Loucy (cell line): ENCODE measurements around the gene MAST4.

Experiments used
- H2AFZ ChIP-seq: fragments of 200-600 bp; sonication (generic); 2 replicates; pipeline ENCODE4 v1.6.0; 2016; ENCODE audit warnings: antibody characterized with exemption, mild to moderate bottlenecking, low read length, moderate library complexity
- H3F3A ChIP-seq: fragments of 200-600 bp; 2 replicates; pipeline ENCODE4 v1.6.0; 2016; ENCODE audit warnings: antibody characterized with exemption, low read depth, mild to moderate bottlenecking
- H3K27me3 ChIP-seq: fragments of 200-600 bp; sonication (generic); 2 replicates; pipeline ENCODE4 v1.6.1; 2014; ENCODE audit warnings: low read length, mild to moderate bottlenecking; ENCODE audit not compliant: insufficient read depth, poor library complexity, severe bottlenecking
- H3K36me3 ChIP-seq: fragments of 200-600 bp; sonication (generic); 2 replicates; pipeline ENCODE4 v1.6.1; 2016; ENCODE audit warnings: low read length; ENCODE audit not compliant: insufficient read depth
- H3K4me1 ChIP-seq: fragments of 200-600 bp; sonication (generic); 2 replicates; pipeline ENCODE4 v1.5.1; 2014; ENCODE audit warnings: low read length, mild to moderate bottlenecking; ENCODE audit not compliant: insufficient read depth, poor library complexity, severe bottlenecking
- H3K4me2 ChIP-seq: fragments of 200-600 bp; sonication (generic); 2 replicates; pipeline ENCODE4 v1.6.0; 2014; ENCODE audit warnings: antibody characterized with exemption, low read length, low read depth, mild to moderate bottlenecking; ENCODE audit not compliant: poor library complexity, severe bottlenecking
- H3K4me3 ChIP-seq: fragments of 200-600 bp; sonication (generic); 2 replicates; pipeline ENCODE4 v1.5.1; 2014; ENCODE audit warnings: low read length, mild to moderate bottlenecking, mixed read lengths; ENCODE audit not compliant: poor library complexity, severe bottlenecking
- H3K79me2 ChIP-seq: fragments of 200-600 bp; sonication (generic); 2 replicates; pipeline ENCODE4 v1.6.1; 2014; ENCODE audit warnings: low read length; ENCODE audit not compliant: insufficient read depth
- H3K9ac ChIP-seq: fragments of 200-600 bp; sonication (generic); 2 replicates; pipeline ENCODE4 v1.6.0; 2014; ENCODE audit warnings: mild to moderate bottlenecking, low read depth, low read length, moderate library complexity; ENCODE audit not compliant: poor library complexity, severe bottlenecking
- H3K9me2 ChIP-seq: fragments of 200-600 bp; sonication (generic); replicated peaks from 2 replicates; pipeline ENCODE4 v1.6.1; 2016; ENCODE audit warnings: low read depth, low read length, mixed read lengths
- H3K9me3 ChIP-seq: fragments of 200-600 bp; sonication (generic); 2 replicates; pipeline ENCODE4 v1.6.1; 2014; ENCODE audit warnings: mild to moderate bottlenecking, antibody characterized with exemption, low read length, low read depth; ENCODE audit not compliant: insufficient read depth
- H4K20me1 ChIP-seq: fragments of 200-600 bp; sonication (generic); 2 replicates; pipeline ENCODE4 v1.6.0; 2014; ENCODE audit warnings: antibody characterized with exemption, low read length, mild to moderate bottlenecking; ENCODE audit not compliant: insufficient read depth, poor library complexity, severe bottlenecking
- EZH2phosphoT487 ChIP-seq: fragments of 200-600 bp; IDR thresholded peaks from 2 replicates; pipeline ENCODE4 v1.6.1; 2018; ENCODE audit warnings: antibody characterized with exemption, mild to moderate bottlenecking, moderate library complexity, borderline replicate concordance
- TF ChIP-seq, protein P1 (sequence below): fragments of 200-600 bp; sonication (generic); conservative IDR thresholded peaks from 2 replicates; pipeline ENCODE4 v1.5.1; 2014; ENCODE audit warnings: mild to moderate bottlenecking, antibody characterized with exemption, low read length

MAST4 gene

DNA sequence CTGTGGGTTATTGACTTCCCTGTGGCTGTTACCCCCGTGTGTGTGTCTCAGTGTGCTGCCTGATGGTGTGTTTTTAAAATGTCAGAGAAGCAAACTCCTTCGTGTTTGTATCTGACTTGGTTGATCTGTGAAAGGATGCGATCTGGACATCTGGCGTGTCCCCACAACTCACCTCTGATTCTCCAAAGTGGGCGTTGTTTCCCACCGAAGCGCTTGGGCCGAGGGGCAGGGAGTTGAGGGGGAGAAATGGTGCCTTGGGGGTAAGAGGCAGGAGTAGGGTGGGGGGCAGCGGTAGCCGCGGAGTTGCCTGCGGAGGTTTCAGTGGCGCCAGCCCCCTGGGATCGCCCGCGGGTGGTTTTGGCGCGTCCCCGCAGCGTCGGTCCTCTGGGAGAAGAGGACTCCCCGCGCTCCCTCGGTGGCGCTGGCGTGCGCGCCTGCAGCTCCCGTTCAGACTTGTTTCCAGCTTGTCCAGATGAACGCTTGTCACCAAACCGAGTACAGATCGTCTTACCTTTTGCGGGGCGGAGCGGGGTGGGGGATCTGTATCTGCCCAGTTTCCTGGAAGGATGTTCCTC lies 1.1 kb downstream of the MAST4 start:
- H3K27me3 ChIP-seq = peaks cover 52% of the 10 kb centered on the region
- no peaks in the 10 kb centered on the region for H3K9me2 ChIP-seq
- peak overlapping the region; percentile 60 for H2AFZ ChIP-seq
- no peak overlapping the region for H3K9ac ChIP-seq
- H3K9me3 ChIP-seq = no peaks in the 10 kb centered on the region
- H3K4me1 ChIP-seq = no peaks in the 10 kb centered on the region
- H3K79me2 ChIP-seq = no peaks in the 10 kb centered on the region
- H3K4me3 ChIP-seq = peak overlapping the region; percentile 61
- H4K20me1 ChIP-seq = no peaks in the 10 kb centered on the region
- H3K36me3 ChIP-seq = no peaks in the 10 kb centered on the region
- no peaks in the 10 kb centered on the region for H3F3A ChIP-seq
- peak overlapping the region; percentile 66 for H3K4me2 ChIP-seq
- TF ChIP-seq EZH2phosphoT487 = no peak
- TF ChIP-seq, protein P1, sequence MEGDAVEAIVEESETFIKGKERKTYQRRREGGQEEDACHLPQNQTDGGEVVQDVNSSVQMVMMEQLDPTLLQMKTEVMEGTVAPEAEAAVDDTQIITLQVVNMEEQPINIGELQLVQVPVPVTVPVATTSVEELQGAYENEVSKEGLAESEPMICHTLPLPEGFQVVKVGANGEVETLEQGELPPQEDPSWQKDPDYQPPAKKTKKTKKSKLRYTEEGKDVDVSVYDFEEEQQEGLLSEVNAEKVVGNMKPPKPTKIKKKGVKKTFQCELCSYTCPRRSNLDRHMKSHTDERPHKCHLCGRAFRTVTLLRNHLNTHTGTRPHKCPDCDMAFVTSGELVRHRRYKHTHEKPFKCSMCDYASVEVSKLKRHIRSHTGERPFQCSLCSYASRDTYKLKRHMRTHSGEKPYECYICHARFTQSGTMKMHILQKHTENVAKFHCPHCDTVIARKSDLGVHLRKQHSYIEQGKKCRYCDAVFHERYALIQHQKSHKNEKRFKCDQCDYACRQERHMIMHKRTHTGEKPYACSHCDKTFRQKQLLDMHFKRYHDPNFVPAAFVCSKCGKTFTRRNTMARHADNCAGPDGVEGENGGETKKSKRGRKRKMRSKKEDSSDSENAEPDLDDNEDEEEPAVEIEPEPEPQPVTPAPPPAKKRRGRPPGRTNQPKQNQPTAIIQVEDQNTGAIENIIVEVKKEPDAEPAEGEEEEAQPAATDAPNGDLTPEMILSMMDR = no peak

GRCh38 chr5:66602621-66603020 lies 6.4 kb downstream of the MAST4 start:
- Histone ChIP-seq H3K4me3 (no peak overlapping the region), H3K79me2 (no peaks in the 10 kb centered on the region), H3K4me2 (no peak overlapping the region), H3K9me3 (no peaks in the 10 kb centered on the region), H3K36me3 (no peaks in the 10 kb centered on the region), H3K9me2 (no peaks in the 10 kb centered on the region), H3K27me3 (peaks cover 26% of the 10 kb centered on the region), H3K4me1 (no peaks in the 10 kb centered on the region), H3K9ac (no peak overlapping the region), H4K20me1 (no peaks in the 10 kb centered on the region), H2AFZ (no peak overlapping the region), H3F3A (no peaks in the 10 kb centered on the region)
- no peak for TF ChIP-seq EZH2phosphoT487

DNA sequence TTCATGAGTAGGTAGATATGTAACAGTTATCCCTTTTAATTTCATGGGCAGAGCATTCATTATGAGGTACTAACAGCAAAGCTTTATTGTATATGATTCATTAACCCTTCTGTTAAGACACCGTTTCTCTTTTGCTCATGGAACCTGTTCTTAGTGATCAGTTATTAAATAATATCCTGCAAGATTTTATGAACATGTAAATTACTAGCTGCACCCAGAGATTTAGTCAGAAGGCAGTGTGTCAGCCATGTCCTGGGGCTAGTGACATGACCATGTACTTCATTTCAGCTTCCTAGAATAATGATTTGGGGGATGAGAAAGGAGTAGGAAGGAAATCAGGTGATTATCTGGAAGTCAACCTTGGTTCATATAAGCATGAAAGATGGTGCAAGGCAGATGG lies 7.0 kb downstream of the MAST4 start:
- Histone ChIP-seq H4K20me1 (no peaks in the 10 kb centered on the region), H2AFZ (no peak overlapping the region), H3K4me2 (no peak overlapping the region), H3K79me2 (no peaks in the 10 kb centered on the region), H3K9ac (no peak overlapping the region), H3K27me3 (peaks cover 20% of the 10 kb centered on the region), H3K36me3 (no peaks in the 10 kb centered on the region), H3K9me2 (no peaks in the 10 kb centered on the region), H3K9me3 (no peaks in the 10 kb centered on the region), H3K4me3 (no peak overlapping the region), H3K4me1 (no peaks in the 10 kb centered on the region), H3F3A (no peaks in the 10 kb centered on the region)
- TF ChIP-seq, protein P1 = no peak
- no peak for TF ChIP-seq EZH2phosphoT487

- H3F3A ChIP-seq = no peaks in the 10 kb centered on the region
- no peak for TF ChIP-seq EZH2phosphoT487
- TF ChIP-seq, protein P1 = no peak
- H3K4me3 ChIP-seq = no peak overlapping the region
- no peaks in the 10 kb centered on the region for H3K9me2 ChIP-seq
- no peak overlapping the region for H3K9ac ChIP-seq
- H2AFZ ChIP-seq = no peak overlapping the region
- H3K27me3 ChIP-seq = peaks cover 13% of the 10 kb centered on the region
- no peaks in the 10 kb centered on the region for H3K79me2 ChIP-seq
- no peaks in the 10 kb centered on the region for H4K20me1 ChIP-seq
- H3K4me2 ChIP-seq = no peak overlapping the region
- H3K9me3 ChIP-seq = no peaks in the 10 kb centered on the region
- H3K36me3 ChIP-seq = no peaks in the 10 kb centered on the region
- no peaks in the 10 kb centered on the region for H3K4me1 ChIP-seq
Measured at GRCh38 chr5:66603881-66604280, 7.7 kb downstream of the MAST4 start.
